ENCODE results near the gene SLC35F3.
"Not testable (repeated sequence)": the region's sequence is repeated elsewhere in the genome, so short reads cannot be mapped to it uniquely, and the experiment has no call there.

GRCh38 chr1:234122571-234122970, 218.1 kb downstream of the SLC35F3 start:
- TF ChIP-seq, protein P1, sequence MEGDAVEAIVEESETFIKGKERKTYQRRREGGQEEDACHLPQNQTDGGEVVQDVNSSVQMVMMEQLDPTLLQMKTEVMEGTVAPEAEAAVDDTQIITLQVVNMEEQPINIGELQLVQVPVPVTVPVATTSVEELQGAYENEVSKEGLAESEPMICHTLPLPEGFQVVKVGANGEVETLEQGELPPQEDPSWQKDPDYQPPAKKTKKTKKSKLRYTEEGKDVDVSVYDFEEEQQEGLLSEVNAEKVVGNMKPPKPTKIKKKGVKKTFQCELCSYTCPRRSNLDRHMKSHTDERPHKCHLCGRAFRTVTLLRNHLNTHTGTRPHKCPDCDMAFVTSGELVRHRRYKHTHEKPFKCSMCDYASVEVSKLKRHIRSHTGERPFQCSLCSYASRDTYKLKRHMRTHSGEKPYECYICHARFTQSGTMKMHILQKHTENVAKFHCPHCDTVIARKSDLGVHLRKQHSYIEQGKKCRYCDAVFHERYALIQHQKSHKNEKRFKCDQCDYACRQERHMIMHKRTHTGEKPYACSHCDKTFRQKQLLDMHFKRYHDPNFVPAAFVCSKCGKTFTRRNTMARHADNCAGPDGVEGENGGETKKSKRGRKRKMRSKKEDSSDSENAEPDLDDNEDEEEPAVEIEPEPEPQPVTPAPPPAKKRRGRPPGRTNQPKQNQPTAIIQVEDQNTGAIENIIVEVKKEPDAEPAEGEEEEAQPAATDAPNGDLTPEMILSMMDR (conservative IDR thresholded peaks at IDR 0.05; ENCODE audit: low read depth, low read length) = not testable (repeated sequence)
- TF ChIP-seq EZH2 (IDR thresholded peaks at IDR 0.05; ENCODE audit: borderline replicate concordance, low read depth, low read length, poor library complexity, severe bottlenecking) = not testable (repeated sequence)
